ENCODE measurements around the gene PCGF2.
A peak's percentile ranks its signal among the peaks of the same experiment; 100 is the strongest.

Gene PCGF2

DNA sequence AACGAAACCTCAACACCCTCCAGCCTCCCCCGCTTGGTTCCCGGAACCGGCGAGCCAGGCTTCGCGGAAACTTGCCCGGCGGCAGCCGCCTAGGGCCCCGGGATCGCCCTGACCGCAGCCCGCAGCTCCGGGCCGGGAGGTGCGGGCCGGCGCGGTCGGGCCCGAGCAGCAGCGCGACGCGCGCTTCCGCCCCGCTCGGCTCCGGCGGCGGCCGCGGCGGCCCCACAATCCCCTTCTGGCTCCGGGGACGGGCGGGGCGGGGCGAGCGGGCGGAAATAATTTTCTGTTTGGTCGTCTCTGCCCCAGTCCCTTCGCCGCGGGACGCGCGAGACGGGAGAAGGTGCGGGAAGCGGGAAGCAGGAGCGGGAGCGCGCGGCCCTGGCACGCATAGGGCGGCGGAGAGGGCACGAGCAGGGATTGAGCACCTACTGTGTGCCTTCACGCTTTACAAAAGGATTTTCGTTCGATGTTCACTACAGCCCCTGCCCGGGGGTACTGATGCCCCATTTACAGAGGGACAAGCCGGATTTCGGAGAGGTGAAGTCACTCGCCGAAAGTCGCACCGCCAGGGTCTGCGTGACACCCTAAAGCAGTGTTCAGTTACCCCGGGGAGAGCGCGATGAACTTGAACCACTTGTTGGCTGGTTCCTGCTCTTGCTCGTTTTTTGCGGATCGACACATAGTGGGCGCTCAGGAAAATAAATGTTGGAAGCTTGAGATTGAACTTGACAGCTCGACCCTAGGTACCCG is 45.8 kb downstream of the PCGF2 start:
- peak; percentile 84 to 89 for DNase-seq

DNA sequence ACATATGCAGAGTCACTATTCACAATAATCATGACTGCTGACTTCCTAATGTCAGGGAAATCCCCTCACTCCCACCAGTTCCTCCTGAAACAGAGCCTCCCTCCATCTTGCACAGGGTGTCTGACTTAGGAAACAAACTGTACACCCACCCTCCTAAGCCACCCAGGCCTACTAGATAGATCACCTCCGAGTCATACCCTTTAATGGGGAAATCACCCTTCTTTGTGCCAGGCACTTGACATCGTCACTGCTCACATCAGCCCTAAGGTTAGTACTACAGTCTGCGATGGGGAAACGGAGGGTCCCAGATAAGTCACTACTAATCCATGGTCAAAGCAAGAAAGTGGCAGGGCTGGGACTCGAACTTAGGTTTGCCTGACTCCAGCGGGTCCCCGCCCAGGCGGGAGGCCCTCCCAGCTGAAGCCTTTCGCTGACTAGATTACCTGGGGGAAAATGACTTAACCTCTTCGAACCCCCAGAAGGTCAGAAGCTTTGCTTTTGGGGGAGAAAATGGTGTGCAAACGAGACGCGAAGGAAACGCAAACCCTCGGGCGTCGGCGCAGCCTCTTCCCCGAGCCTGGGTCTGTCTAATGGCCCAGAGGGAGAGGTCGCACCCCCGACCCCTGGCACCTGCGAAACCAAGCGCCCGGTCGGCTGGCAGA is 46.5 kb downstream of the PCGF2 start:
- DNase-seq: no peak

- DNase-seq: no peak
Measured at GRCh38 chr17:38698760-38699159, 49.4 kb downstream of the PCGF2 start.

- no peak for DNase-seq
Measured at GRCh38 chr17:38697061-38697820, 50.9 kb downstream of the PCGF2 start.

DNA sequence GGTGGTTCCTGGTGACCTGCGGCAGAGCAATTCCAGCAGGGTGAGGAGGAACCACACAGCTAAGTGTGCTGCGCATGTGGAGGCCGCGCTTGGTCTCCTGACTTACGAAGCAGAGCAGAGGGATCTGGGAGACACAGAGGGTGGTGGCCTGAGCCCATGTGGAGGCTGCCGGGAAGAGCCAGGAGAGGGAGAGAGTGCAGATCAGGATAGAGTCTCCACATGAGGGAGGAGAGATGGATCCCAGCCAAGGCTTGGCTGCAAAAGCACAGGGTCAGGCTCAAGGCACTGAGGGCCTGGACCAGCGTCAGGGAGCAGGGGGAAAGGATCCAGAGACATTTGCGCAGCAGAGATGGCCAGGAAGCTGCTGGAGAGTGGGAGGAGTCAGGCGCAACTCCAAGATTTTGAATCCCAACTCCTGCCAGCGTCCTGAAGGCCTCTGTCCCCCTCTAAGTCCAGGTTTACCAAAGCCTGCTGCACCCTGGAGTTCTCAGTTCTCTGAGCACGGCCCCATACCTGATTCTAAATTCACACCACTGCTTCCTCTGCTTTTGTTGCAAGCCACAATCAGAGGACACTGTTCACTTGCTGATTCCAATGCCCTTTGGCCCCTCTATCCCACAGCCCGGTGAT is 54.3 kb downstream of the PCGF2 start:
- DNase-seq: peak; percentile 52 to 68

GRCh38 chr17:38691154-38691553 is 57.0 kb downstream of the PCGF2 start:
- no peak for DNase-seq

DNA sequence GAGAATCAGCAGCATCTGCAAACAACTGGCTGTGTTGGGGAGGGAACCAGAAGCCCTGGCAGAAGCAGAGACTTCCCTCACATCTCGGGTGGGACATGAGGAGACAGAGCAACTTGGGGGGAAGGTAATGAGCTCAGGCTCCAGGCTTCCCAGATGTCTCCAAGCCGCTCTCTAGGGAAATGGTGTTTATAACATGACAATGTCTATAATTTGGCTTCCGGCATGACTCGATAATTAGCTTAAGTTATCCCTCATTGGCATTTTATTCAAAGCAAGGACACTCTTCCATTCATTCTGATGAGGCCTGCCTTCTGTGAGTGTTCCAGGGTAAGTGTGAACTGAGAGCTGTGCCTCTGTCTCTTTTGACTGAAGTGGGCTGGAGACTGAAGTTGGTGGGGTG is 57.8 kb downstream of the PCGF2 start:
- no peak for DNase-seq

DNA sequence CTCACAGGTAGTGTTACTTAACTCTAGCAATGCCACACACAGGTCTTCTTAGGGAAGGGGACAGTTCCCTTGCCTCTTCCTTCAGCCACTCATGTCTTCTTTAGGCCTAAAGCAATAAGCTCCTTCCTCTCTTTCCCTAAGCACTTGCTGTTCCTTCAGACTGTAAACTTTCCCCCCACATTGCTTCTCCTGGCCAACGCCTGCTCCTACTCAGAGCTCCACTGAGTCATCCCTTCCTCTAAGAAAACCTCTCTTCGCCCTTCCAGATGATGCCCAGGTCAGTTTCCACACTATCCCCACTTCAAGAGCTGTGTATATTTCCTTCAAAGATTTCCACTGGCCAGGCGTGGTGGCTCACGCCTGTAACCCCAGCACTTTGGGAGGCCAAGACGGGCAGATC is 60.9 kb downstream of the PCGF2 start:
- DNase-seq: no peak

DNA sequence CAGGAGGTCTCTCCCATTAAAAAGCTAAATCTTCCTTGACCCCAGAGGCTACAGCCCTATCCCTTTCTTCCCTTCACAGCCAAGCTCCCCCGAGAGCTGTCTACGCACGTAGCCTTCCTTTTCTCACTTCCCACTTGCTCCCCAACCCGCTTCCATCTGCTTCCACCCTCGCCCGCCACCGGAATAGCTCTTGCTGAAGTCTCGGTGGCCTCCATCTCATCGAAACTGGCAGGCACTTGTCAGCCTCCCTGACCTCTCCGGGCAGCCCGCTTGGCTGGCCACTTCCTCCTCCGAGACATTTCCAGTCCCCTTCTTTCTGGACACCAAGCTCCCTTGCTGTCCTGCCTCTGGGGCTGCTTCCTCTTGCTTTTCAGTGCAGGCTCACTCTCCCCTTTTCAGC is 62.6 kb downstream of the PCGF2 start:
- no peak for DNase-seq

All from SHP77 (cell line).